Measurements from ENCODE around the gene AP4M1. TPM values are rescaled to one million over a fixed set of nuclear protein-coding genes. Genes with fewer than 3 reads are reported as not detected.
A peak's percentile ranks its signal among the peaks of the same experiment; 100 is the strongest.

Gene AP4M1
- total and polyA plus RNA-seq, 9 of the 15 experiments (the other 6 are each of a cell fraction or from before 2014, with no cell fraction given): 1.3 to 30.9 (median 14.1) TPM

DNA sequence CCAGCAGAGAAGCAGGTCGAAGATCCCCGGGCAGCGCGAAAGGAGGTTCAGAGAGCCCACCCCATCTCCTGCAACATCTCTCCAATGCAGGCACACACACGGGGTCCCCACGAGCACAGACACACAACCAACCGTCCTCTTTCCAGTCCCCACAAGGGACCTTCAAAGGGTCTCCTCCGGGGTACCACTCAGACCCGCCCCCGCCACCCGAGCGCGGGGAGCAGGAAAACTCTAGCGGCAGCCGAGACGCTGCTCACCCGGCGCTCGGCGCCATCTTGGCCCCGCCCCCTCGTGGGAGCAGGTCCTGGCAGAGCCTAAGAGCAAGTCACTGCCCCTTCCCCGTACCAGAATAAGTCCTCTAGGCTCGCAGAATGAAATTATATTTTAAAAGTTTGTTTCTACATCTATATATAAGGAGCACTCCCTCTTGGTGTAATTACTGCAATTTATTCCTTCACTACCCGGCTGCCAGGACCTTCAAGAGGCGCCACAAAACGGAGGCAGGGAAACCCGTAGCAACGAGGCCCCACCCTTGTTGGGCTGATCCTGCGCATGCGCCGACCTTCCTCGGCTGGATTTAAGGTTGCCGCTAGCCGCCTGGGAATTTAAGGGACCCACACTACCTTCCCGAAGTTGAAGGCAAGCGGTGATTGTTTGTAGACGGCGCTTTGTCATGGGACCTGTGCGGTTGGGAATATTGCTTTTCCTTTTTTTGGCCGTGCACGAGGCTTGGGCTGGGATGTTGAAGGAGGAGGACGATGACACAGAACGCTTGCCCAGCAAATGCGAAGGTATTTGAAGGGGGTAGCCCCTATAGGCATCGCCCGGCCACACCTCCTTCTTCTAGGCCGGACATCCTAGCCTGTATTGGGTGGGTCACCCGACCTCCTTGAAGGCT is 17.9 kb downstream of the AP4M1 start, which contains the start of the genes CNPY4 and TAF6 (continued):
- TF ChIP-seq, protein P1, sequence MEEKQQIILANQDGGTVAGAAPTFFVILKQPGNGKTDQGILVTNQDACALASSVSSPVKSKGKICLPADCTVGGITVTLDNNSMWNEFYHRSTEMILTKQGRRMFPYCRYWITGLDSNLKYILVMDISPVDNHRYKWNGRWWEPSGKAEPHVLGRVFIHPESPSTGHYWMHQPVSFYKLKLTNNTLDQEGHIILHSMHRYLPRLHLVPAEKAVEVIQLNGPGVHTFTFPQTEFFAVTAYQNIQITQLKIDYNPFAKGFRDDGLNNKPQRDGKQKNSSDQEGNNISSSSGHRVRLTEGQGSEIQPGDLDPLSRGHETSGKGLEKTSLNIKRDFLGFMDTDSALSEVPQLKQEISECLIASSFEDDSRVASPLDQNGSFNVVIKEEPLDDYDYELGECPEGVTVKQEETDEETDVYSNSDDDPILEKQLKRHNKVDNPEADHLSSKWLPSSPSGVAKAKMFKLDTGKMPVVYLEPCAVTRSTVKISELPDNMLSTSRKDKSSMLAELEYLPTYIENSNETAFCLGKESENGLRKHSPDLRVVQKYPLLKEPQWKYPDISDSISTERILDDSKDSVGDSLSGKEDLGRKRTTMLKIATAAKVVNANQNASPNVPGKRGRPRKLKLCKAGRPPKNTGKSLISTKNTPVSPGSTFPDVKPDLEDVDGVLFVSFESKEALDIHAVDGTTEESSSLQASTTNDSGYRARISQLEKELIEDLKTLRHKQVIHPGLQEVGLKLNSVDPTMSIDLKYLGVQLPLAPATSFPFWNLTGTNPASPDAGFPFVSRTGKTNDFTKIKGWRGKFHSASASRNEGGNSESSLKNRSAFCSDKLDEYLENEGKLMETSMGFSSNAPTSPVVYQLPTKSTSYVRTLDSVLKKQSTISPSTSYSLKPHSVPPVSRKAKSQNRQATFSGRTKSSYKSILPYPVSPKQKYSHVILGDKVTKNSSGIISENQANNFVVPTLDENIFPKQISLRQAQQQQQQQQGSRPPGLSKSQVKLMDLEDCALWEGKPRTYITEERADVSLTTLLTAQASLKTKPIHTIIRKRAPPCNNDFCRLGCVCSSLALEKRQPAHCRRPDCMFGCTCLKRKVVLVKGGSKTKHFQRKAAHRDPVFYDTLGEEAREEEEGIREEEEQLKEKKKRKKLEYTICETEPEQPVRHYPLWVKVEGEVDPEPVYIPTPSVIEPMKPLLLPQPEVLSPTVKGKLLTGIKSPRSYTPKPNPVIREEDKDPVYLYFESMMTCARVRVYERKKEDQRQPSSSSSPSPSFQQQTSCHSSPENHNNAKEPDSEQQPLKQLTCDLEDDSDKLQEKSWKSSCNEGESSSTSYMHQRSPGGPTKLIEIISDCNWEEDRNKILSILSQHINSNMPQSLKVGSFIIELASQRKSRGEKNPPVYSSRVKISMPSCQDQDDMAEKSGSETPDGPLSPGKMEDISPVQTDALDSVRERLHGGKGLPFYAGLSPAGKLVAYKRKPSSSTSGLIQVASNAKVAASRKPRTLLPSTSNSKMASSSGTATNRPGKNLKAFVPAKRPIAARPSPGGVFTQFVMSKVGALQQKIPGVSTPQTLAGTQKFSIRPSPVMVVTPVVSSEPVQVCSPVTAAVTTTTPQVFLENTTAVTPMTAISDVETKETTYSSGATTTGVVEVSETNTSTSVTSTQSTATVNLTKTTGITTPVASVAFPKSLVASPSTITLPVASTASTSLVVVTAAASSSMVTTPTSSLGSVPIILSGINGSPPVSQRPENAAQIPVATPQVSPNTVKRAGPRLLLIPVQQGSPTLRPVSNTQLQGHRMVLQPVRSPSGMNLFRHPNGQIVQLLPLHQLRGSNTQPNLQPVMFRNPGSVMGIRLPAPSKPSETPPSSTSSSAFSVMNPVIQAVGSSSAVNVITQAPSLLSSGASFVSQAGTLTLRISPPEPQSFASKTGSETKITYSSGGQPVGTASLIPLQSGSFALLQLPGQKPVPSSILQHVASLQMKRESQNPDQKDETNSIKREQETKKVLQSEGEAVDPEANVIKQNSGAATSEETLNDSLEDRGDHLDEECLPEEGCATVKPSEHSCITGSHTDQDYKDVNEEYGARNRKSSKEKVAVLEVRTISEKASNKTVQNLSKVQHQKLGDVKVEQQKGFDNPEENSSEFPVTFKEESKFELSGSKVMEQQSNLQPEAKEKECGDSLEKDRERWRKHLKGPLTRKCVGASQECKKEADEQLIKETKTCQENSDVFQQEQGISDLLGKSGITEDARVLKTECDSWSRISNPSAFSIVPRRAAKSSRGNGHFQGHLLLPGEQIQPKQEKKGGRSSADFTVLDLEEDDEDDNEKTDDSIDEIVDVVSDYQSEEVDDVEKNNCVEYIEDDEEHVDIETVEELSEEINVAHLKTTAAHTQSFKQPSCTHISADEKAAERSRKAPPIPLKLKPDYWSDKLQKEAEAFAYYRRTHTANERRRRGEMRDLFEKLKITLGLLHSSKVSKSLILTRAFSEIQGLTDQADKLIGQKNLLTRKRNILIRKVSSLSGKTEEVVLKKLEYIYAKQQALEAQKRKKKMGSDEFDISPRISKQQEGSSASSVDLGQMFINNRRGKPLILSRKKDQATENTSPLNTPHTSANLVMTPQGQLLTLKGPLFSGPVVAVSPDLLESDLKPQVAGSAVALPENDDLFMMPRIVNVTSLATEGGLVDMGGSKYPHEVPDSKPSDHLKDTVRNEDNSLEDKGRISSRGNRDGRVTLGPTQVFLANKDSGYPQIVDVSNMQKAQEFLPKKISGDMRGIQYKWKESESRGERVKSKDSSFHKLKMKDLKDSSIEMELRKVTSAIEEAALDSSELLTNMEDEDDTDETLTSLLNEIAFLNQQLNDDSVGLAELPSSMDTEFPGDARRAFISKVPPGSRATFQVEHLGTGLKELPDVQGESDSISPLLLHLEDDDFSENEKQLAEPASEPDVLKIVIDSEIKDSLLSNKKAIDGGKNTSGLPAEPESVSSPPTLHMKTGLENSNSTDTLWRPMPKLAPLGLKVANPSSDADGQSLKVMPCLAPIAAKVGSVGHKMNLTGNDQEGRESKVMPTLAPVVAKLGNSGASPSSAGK (IDR thresholded peaks at IDR 0.05): peak; percentile 46; the same call in 1 of the 2 replicates
- TF ChIP-seq TCFL5 (CRISPR knock-in tag; conservative IDR thresholded peaks at IDR 0.05) (0 out of 2 replicates have a peak, but pooled peaks have one; percentile 12), BCOR (IDR thresholded peaks at IDR 0.05) (no peak), ZNF121 (CRISPR knock-in tag; conservative IDR thresholded peaks at IDR 0.05) (no peak), MEIS2 (IDR thresholded peaks at IDR 0.05; ENCODE audit: partially characterized antibody) (peak; percentile 91), COPS2 (conservative IDR thresholded peaks at IDR 0.05) (no peak), ZNF24 (IDR thresholded peaks at IDR 0.05) (no peak), ZNF589 (CRISPR knock-in tag; IDR thresholded peaks at IDR 0.05; ENCODE audit: low read depth) (no peak)
- TF ChIP-seq, protein P2, sequence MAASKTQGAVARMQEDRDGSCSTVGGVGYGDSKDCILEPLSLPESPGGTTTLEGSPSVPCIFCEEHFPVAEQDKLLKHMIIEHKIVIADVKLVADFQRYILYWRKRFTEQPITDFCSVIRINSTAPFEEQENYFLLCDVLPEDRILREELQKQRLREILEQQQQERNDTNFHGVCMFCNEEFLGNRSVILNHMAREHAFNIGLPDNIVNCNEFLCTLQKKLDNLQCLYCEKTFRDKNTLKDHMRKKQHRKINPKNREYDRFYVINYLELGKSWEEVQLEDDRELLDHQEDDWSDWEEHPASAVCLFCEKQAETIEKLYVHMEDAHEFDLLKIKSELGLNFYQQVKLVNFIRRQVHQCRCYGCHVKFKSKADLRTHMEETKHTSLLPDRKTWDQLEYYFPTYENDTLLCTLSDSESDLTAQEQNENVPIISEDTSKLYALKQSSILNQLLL (CRISPR knock-in tag; IDR thresholded peaks at IDR 0.05; ENCODE audit: borderline replicate concordance): no peak
- TF ChIP-seq, protein P3, sequence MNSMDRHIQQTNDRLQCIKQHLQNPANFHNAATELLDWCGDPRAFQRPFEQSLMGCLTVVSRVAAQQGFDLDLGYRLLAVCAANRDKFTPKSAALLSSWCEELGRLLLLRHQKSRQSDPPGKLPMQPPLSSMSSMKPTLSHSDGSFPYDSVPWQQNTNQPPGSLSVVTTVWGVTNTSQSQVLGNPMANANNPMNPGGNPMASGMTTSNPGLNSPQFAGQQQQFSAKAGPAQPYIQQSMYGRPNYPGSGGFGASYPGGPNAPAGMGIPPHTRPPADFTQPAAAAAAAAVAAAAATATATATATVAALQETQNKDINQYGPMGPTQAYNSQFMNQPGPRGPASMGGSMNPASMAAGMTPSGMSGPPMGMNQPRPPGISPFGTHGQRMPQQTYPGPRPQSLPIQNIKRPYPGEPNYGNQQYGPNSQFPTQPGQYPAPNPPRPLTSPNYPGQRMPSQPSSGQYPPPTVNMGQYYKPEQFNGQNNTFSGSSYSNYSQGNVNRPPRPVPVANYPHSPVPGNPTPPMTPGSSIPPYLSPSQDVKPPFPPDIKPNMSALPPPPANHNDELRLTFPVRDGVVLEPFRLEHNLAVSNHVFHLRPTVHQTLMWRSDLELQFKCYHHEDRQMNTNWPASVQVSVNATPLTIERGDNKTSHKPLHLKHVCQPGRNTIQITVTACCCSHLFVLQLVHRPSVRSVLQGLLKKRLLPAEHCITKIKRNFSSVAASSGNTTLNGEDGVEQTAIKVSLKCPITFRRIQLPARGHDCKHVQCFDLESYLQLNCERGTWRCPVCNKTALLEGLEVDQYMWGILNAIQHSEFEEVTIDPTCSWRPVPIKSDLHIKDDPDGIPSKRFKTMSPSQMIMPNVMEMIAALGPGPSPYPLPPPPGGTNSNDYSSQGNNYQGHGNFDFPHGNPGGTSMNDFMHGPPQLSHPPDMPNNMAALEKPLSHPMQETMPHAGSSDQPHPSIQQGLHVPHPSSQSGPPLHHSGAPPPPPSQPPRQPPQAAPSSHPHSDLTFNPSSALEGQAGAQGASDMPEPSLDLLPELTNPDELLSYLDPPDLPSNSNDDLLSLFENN (IDR thresholded peaks at IDR 0.05; ENCODE audit: low read depth in 2 of 2, low read length in 2 of 2): 0 out of 4 replicates have a peak, but pooled peaks of 1 of the 2 experiments have one; percentile 44

Measured in K562 (cell line).